Small intestine (tissue), 7 donors: ENCODE results near the gene NDUFS1. TPM values are rescaled to one million over a fixed set of nuclear protein-coding genes. Genes with fewer than 3 reads are reported as not detected.
"Not testable (repeated sequence)": the region's sequence is repeated elsewhere in the genome, so short reads cannot be mapped to it uniquely, and the experiment has no call there.

ENCODE experiments used
- DNase-seq, 2 donors: peaks; one replicate each; pipeline versions ENCODE4 v3.0.0 to v3.0.0-alpha.2; 2013
- FAIRE-seq: peaks from 2 replicates; lab custom pipeline; 2012; peaks lifted over from hg19 to GRCh38; lab: Jason Lieb, UNC
- H3K27ac ChIP-seq, 3 donors: one replicate each; pipeline ENCODE4 v1.5.1; 2013; ENCODE audit warnings: low read length in 2 of 3, mild to moderate bottlenecking in 2 of 3, control low read depth in 1 of 3, inconsistent platforms in 1 of 3, low read depth in 1 of 3, moderate library complexity in 1 of 3
- H3K27me3 ChIP-seq, 3 donors: one replicate each; pipeline ENCODE4 v1.6.1; 2013; ENCODE audit warnings: low read length in 3 of 3, inconsistent platforms in 1 of 3; ENCODE audit not compliant: control insufficient read depth in 3 of 3, insufficient read depth in 3 of 3
- H3K36me3 ChIP-seq, 3 donors: one replicate each; pipeline ENCODE4 v1.6.1; 2013; ENCODE audit warnings: low read length in 3 of 3, inconsistent platforms in 1 of 3, low read depth in 1 of 3, mild to moderate bottlenecking in 1 of 3, moderate library complexity in 1 of 3; ENCODE audit not compliant: control insufficient read depth in 3 of 3, insufficient read depth in 2 of 3
- H3K4me1 ChIP-seq, 3 donors: one replicate each; pipeline ENCODE4 v1.6.1; 2013; ENCODE audit warnings: low read length in 2 of 3, inconsistent platforms in 1 of 3, low read depth in 1 of 3, mild to moderate bottlenecking in 1 of 3, moderate library complexity in 1 of 3; ENCODE audit not compliant: control insufficient read depth in 3 of 3, insufficient read depth in 2 of 3
- H3K4me3 ChIP-seq, 3 donors: one replicate each; pipeline ENCODE4 v1.5.1; 2013; ENCODE audit warnings: low read length in 3 of 3, control low read depth in 1 of 3, inconsistent platforms in 1 of 3, low read depth in 1 of 3, mild to moderate bottlenecking in 1 of 3, moderate library complexity in 1 of 3
- H3K9me3 ChIP-seq, 2 donors: one replicate each; pipeline ENCODE4 v1.6.1; 2013; ENCODE audit warnings: low read depth in 1 of 2, low read length in 1 of 2; ENCODE audit not compliant: control insufficient read depth in 2 of 2, insufficient read depth in 1 of 2
- WGBS, 3 donors: extraction: QIAGEN DNeasy Blood & Tissue Kit; methylation state at CpG; one replicate each; pipeline ENCODE4 v1.1.7; 2013; 5-methylcytosine and 5-hydroxymethylcytosine counted together
- polyA plus RNA-seq, 4 donors: library from polyadenylated mRNA; stranded (reverse) in 3 of 4; unstranded in 1 of 4; fragments of 200-250 nt in 3 of 4; fragments of 120-200 nt in 1 of 4; gene quantifications; one replicate each; pipeline versions ENCODE4 v1.2.1 to v1.2.3, GENCODE V29; 2013
- donor health status: healthy with polysubstance abuse.
- donor health status: control.
- donor health status: control.
- donor health status: Bipolar disorder and iron deficiency.
- donor health status: healthy.

Gene NDUFS1
- polyA plus RNA-seq, 4 donors: 33.5 to 60.5 (median 50.8) TPM

GRCh38 chr2:206198677-206199076 lies 39.4 kb upstream of the NDUFS1 start:
- no peaks in the 10 kb centered on the region for H3K9me3 ChIP-seq
- no peaks in the 10 kb centered on the region for H3K27me3 ChIP-seq
- no peak for FAIRE-seq
- H3K36me3 ChIP-seq: no peaks in the 10 kb centered on the region
- 56 to 73% (median 61%) methylated on average over 1 of the region's 1 CpG for WGBS, 3 donors
- no peak overlapping the region for H3K27ac ChIP-seq
- no peak for DNase-seq
- no peak overlapping the region for H3K4me3 ChIP-seq
- no peaks in the 10 kb centered on the region for H3K4me1 ChIP-seq

GRCh38 chr2:206193671-206194357 lies 34.6 kb upstream of the NDUFS1 start:
- H3K4me1 ChIP-seq: no peaks in the 10 kb centered on the region
- FAIRE-seq: no peak
- H3K27ac ChIP-seq: no peak overlapping the region
- peaks cover 0 to 1% (median 0%) of the 10 kb centered on the region in 3 donors for H3K27me3 ChIP-seq
- H3K9me3 ChIP-seq: no peaks in the 10 kb centered on the region
- 61 to 76% (median 63%) methylated on average over 2 of the region's 2 CpGs for WGBS, 3 donors
- H3K4me3 ChIP-seq: no peak overlapping the region
- no peaks in the 10 kb centered on the region for H3K36me3 ChIP-seq
- DNase-seq: no peak

GRCh38 chr2:206192157-206192556 lies 32.9 kb upstream of the NDUFS1 start:
- FAIRE-seq (no peak), DNase-seq (no peak)
- H3K4me1 ChIP-seq: no peaks in the 10 kb centered on the region
- no peak overlapping the region for H3K4me3 ChIP-seq
- H3K27ac ChIP-seq: no peak overlapping the region
- WGBS, 3 donors: 91 to 94% (median 92%) methylated on average over 3 of the region's 3 CpGs
- peaks cover 0 to 3% (median 1%) of the 10 kb centered on the region in 3 donors for H3K27me3 ChIP-seq
- H3K9me3 ChIP-seq: no peaks in the 10 kb centered on the region
- no peaks in the 10 kb centered on the region for H3K36me3 ChIP-seq

GRCh38 chr2:206190689-206191088 lies 31.4 kb upstream of the NDUFS1 start:
- peaks cover 0 to 3% (median 1%) of the 10 kb centered on the region in 3 donors for H3K27me3 ChIP-seq
- FAIRE-seq (no peak), DNase-seq (no peak)
- no peaks in the 10 kb centered on the region for H3K9me3 ChIP-seq
- WGBS, 3 donors: 82 to 86% (median 83%) methylated on average over 5 of the region's 5 CpGs
- no peak overlapping the region for H3K4me3 ChIP-seq
- no peaks in the 10 kb centered on the region for H3K4me1 ChIP-seq
- no peak overlapping the region for H3K27ac ChIP-seq
- no peaks in the 10 kb centered on the region for H3K36me3 ChIP-seq

- 59 to 77% (median 74%) methylated on average over 2 of the region's 2 CpGs for WGBS, 3 donors
- H3K4me1 ChIP-seq: no peaks in the 10 kb centered on the region
- FAIRE-seq (no peak), DNase-seq (no peak)
- H3K36me3 ChIP-seq: no peaks in the 10 kb centered on the region
- H3K9me3 ChIP-seq: no peaks in the 10 kb centered on the region
- no peak overlapping the region for H3K27ac ChIP-seq
- H3K27me3 ChIP-seq: peaks cover 0 to 3% (median 3%) of the 10 kb centered on the region in 3 donors
- no peak overlapping the region for H3K4me3 ChIP-seq
These were observed 30.9 kb upstream of the NDUFS1 start for GRCh38 chr2:206190111-206190510.

- H3K4me3 ChIP-seq: no peak overlapping the region
- no peak overlapping the region for H3K27ac ChIP-seq
- no peaks in the 10 kb centered on the region for H3K36me3 ChIP-seq
- 65 to 76% (median 73%) methylated on average over 3 of the region's 3 CpGs for WGBS, 3 donors
- H3K9me3 ChIP-seq: no peaks in the 10 kb centered on the region
- peaks cover 0 to 5% (median 3%) of the 10 kb centered on the region in 3 donors for H3K27me3 ChIP-seq
- H3K4me1 ChIP-seq: no peaks in the 10 kb centered on the region
- FAIRE-seq: no peak
- DNase-seq: no peak
These were observed 30.4 kb upstream of the NDUFS1 start for GRCh38 chr2:206189691-206190090.

GRCh38 chr2:206181526-206181925 lies 22.3 kb upstream of the NDUFS1 start:
- FAIRE-seq, H3K9me3 ChIP-seq, H3K4me1 ChIP-seq, H3K4me3 ChIP-seq, H3K27ac ChIP-seq, DNase-seq, H3K36me3 ChIP-seq, H3K27me3 ChIP-seq: not testable (repeated sequence)
- 87 to 89% (median 88%) methylated on average over 6 of the region's 6 CpGs for WGBS, 3 donors

GRCh38 chr2:206176901-206177300 lies 17.7 kb upstream of the NDUFS1 start:
- H3K27me3 ChIP-seq: no peaks in the 10 kb centered on the region
- H3K36me3 ChIP-seq: no peaks in the 10 kb centered on the region
- DNase-seq (no peak), FAIRE-seq (no peak)
- no peaks in the 10 kb centered on the region for H3K4me1 ChIP-seq
- no peaks in the 10 kb centered on the region for H3K9me3 ChIP-seq
- 33 to 39% (median 36%) methylated on average over 3 of the region's 3 CpGs for WGBS, 3 donors
- H3K4me3 ChIP-seq: no peak overlapping the region
- H3K27ac ChIP-seq: no peak overlapping the region

GRCh38 chr2:206176121-206176520 lies 16.9 kb upstream of the NDUFS1 start:
- Histone ChIP-seq H3K27me3 (no peaks in the 10 kb centered on the region), H3K9me3 (no peaks in the 10 kb centered on the region), H3K4me1 (no peaks in the 10 kb centered on the region), H3K36me3 (no peaks in the 10 kb centered on the region), H3K4me3 (no peak overlapping the region), H3K27ac (no peak overlapping the region)
- 82 to 96% (median 82%) methylated on average over 2 of the region's 2 CpGs for WGBS, 3 donors
- DNase-seq (no peak), FAIRE-seq (no peak)
